Suprapubic skin (tissue), 3 donors: ENCODE measurements around the gene DUSP16.

Source experiments
- EP300 ChIP-seq: sonication (generic); formaldehyde crosslinking; IDR thresholded peaks from one replicate; pipeline ENCODE4 v1.6.1; 2017; ENCODE audit warnings: antibody characterized with exemption
- POLR2A ChIP-seq, 2 donors: fragments of 450-650 bp; IDR thresholded peaks; one replicate each; pipeline ENCODE4 v1.6.1; 2017; ENCODE audit warnings: antibody characterized with exemption in 2 of 2, mild to moderate bottlenecking in 2 of 2, moderate library complexity in 2 of 2
- TF ChIP-seq, protein P1 (sequence below), 2 donors: fragments of 200-600 bp in 1 of 2; fragments of 450-650 bp in 1 of 2; sonication (generic) in 1 of 2; IDR thresholded peaks; one replicate each; pipeline ENCODE4 v1.5.1; 2016 to 2019; ENCODE audit warnings: antibody characterized with exemption in 2 of 2, mild to moderate bottlenecking in 1 of 2, moderate library complexity in 1 of 2

DNA sequence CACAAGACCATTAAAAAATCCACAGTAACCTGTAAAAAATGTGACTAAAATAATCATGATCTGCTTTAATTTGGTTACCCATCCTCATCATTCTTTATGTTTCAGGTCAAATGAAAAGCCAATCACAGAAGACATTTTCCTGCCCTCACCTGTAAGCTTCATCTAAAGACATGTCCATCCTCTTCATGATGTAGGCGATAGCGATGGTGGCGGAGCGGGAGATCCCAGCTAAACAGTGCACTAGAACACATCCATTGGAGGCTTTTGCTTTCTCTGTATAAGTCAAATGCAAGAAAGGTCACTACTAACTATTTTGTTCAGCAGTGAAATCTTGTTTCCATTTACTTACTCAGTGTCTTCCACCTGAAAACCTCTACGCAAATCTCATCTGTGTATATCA is 82.6 kb downstream of the DUSP16 start:
- TF ChIP-seq, protein P1, sequence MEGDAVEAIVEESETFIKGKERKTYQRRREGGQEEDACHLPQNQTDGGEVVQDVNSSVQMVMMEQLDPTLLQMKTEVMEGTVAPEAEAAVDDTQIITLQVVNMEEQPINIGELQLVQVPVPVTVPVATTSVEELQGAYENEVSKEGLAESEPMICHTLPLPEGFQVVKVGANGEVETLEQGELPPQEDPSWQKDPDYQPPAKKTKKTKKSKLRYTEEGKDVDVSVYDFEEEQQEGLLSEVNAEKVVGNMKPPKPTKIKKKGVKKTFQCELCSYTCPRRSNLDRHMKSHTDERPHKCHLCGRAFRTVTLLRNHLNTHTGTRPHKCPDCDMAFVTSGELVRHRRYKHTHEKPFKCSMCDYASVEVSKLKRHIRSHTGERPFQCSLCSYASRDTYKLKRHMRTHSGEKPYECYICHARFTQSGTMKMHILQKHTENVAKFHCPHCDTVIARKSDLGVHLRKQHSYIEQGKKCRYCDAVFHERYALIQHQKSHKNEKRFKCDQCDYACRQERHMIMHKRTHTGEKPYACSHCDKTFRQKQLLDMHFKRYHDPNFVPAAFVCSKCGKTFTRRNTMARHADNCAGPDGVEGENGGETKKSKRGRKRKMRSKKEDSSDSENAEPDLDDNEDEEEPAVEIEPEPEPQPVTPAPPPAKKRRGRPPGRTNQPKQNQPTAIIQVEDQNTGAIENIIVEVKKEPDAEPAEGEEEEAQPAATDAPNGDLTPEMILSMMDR (IDR thresholded peaks at IDR 0.05): no peak
- TF ChIP-seq EP300 (no peak), POLR2A (IDR thresholded peaks at IDR 0.05) (no peak)
